Measurements from ENCODE around the gene TUBB3. TPM values are rescaled to one million over a fixed set of nuclear protein-coding genes. Genes with fewer than 3 reads are reported as not detected.

TUBB3 gene
- total RNA-seq, 6 experiments from 2014 or later, result 0.13 to 0.86 (median 0.36) TPM; not detected in 2

DNA sequence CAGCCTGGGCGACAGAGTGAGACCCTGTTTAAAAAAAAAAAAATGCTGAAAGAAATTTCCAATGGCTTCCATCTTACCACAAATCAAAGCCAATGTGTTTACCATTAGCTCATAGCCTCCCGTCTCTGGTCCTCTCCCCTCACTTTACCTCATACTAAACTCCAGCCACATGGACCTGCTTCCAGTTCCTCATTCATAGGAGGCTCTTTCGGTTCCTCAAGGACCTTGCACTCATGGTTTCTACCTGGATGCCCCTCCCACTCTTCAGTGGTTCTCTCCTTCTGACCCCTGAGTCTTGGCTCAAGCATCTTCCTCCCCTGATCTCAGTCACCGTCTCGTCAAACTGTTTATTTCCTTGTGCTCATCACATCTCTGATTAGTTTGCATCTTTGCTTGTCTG is 21.6 kb downstream of the TUBB3 start:
- no peak overlapping the region for H3K4me3 ChIP-seq
- DNase-seq, result no peak
- H3K36me3 ChIP-seq, result no peaks in the 10 kb centered on the region
- TF ChIP-seq, protein P1, sequence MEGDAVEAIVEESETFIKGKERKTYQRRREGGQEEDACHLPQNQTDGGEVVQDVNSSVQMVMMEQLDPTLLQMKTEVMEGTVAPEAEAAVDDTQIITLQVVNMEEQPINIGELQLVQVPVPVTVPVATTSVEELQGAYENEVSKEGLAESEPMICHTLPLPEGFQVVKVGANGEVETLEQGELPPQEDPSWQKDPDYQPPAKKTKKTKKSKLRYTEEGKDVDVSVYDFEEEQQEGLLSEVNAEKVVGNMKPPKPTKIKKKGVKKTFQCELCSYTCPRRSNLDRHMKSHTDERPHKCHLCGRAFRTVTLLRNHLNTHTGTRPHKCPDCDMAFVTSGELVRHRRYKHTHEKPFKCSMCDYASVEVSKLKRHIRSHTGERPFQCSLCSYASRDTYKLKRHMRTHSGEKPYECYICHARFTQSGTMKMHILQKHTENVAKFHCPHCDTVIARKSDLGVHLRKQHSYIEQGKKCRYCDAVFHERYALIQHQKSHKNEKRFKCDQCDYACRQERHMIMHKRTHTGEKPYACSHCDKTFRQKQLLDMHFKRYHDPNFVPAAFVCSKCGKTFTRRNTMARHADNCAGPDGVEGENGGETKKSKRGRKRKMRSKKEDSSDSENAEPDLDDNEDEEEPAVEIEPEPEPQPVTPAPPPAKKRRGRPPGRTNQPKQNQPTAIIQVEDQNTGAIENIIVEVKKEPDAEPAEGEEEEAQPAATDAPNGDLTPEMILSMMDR (IDR thresholded peaks at IDR 0.05), result no peak
- TF ChIP-seq POLR2A (IDR thresholded peaks at IDR 0.05), result no peak
- 61% methylated on average over 5 of the region's 5 CpGs for WGBS (ENCODE audit: insufficient coverage, low coverage, low lambda C conversion rate, missing lambda C conversion rate)
- H3K27me3 ChIP-seq, result no peaks in the 10 kb centered on the region
- H3K27ac ChIP-seq, result no peak overlapping the region
- H3K9me3 ChIP-seq, result no peaks in the 10 kb centered on the region
- ATAC-seq, result no peak
- H3K4me1 ChIP-seq, result peaks cover 0 to 12% (median 4%) of the 10 kb centered on the region in 4 donors
- intact Hi-C loops (cut with DNase I), result no loop called here

DNA sequence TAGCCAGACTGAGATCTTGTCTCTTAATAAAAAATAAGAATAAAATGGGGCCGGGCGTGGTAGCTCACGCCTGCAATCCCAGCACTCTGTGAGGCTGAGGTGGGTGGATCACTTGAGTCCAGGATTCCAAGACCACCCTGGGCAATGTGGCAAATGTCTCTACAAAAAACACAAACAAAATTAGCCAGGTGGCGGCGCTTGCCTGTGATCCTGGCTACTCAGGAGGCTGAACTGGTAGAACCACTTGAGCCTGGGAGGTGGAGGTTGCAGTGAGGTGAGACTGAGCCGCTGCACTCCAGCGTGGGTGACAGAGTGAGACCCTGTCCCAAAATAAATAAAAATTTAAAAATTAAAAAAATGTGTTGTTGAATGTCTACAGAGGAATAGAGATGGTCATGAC is 22.5 kb downstream of the TUBB3 start:
- H3K4me1 ChIP-seq, result peaks cover 0 to 13% (median 4%) of the 10 kb centered on the region in 4 donors
- TF ChIP-seq, protein P1 (IDR thresholded peaks at IDR 0.05), result no peak
- TF ChIP-seq POLR2A (IDR thresholded peaks at IDR 0.05), result no peak
- no peak overlapping the region for H3K27ac ChIP-seq
- no peak for ATAC-seq
- H3K4me3 ChIP-seq, result no peak overlapping the region
- no peak for DNase-seq
- no peaks in the 10 kb centered on the region for H3K9me3 ChIP-seq
- 68% methylated on average over 7 of the region's 7 CpGs for WGBS (ENCODE audit: insufficient coverage, low coverage, low lambda C conversion rate, missing lambda C conversion rate)
- no peaks in the 10 kb centered on the region for H3K36me3 ChIP-seq
- intact Hi-C loops (cut with DNase I), result no loop called here
- H3K27me3 ChIP-seq, result no peaks in the 10 kb centered on the region

DNA sequence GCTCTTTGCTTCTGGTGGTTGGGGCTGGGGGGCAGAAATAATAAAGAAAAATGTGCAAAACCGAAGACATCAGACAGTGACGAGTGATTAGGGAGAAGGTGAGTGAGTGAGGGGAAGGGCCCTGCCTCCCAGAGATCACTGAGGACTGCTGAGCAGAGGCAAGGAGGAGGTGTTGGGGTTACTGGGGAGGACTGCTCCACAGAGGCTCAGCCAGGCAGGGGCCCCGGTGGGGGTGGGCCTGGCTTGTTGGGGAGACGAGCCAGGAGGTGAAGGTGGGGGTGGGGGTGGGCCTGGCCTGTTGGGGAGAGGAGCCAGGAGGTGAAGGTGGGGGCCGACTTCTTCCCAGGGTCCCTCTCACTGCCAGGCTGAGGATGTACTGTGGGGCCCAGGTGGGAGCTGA is 23.4 kb downstream of the TUBB3 start:
- Histone ChIP-seq H3K27me3 (no peaks in the 10 kb centered on the region), H3K9me3 (no peaks in the 10 kb centered on the region), H3K4me3 (no peak overlapping the region), H3K36me3 (no peaks in the 10 kb centered on the region), H3K27ac (no peak overlapping the region), H3K4me1 (peaks cover 0 to 13% (median 4%) of the 10 kb centered on the region in 4 donors)
- WGBS (ENCODE audit: insufficient coverage, low coverage, low lambda C conversion rate, missing lambda C conversion rate), result 84% methylated on average over 3 of the region's 5 CpGs
- ATAC-seq (no peak), DNase-seq (no peak)
- intact Hi-C loops (cut with DNase I), result no loop called here
- TF ChIP-seq, protein P1 (IDR thresholded peaks at IDR 0.05), result no peak
- no peak for TF ChIP-seq POLR2A (IDR thresholded peaks at IDR 0.05)

DNA sequence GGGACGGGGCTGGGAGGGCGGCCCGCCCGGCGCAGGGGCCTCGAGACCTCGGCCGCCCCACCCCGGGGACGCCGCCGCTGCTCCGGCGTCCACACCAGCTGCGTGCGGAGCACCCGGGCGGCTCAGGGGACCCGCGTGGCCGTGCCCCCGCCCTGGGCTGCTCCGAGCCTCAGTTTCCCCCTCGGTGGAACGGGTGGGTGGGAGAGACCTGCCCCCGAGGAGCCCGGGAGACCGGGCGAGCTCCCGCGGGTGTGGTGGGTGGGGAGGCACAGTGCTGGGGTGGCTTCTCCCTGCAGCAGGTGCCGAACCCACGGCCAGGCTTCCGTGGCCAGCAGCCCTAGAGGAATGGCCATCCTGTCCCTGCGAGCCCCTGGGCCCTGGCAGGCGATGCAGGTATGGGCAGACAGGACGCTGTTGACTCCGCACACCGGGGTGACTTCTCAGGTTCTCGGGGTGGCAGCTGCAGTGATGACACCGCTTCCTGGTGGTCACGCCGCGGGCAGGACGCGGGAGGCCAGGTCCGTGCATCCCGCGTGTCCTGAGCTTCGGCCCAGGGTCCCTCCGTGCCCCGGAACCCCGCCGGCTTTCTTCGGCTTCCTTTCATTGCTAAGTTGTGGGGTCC is 26.1 kb downstream of the TUBB3 start:
- TF ChIP-seq, protein P1 (IDR thresholded peaks at IDR 0.05), result no peak
- no peak for TF ChIP-seq POLR2A (IDR thresholded peaks at IDR 0.05)
- WGBS (ENCODE audit: insufficient coverage, low coverage, low lambda C conversion rate, missing lambda C conversion rate), result no CpG with 5 or more reads among the region's 55 CpGs
- H3K27ac ChIP-seq, result peak overlapping the region in 1 of 3 donors; percentile 18
- H3K27me3 ChIP-seq, result no peaks in the 10 kb centered on the region
- ATAC-seq, result peak in 1 of 4 donors; percentile 3
- intact Hi-C loops (cut with DNase I), result no loop called here
- H3K4me3 ChIP-seq, result peak overlapping the region; percentile 46 to 66 (median 50)
- no peaks in the 10 kb centered on the region for H3K36me3 ChIP-seq
- DNase-seq, result no peak
- H3K4me1 ChIP-seq, result peaks cover 0 to 13% (median 4%) of the 10 kb centered on the region in 4 donors
- no peaks in the 10 kb centered on the region for H3K9me3 ChIP-seq

Measured in right lobe of liver (tissue), 6 donors.